Right lobe of liver (tissue), 4 donors: ENCODE data around the gene ARHGAP22.

Experiments
- POLR2A ChIP-seq: fragments of 450-650 bp; IDR thresholded peaks from one replicate; pipeline ENCODE4 v1.6.1; 2017; ENCODE audit warnings: antibody characterized with exemption, mild to moderate bottlenecking
- TF ChIP-seq, protein P1 (sequence below), 4 donors: fragments of 200-600 bp in 3 of 4; fragments of 450-650 bp in 1 of 4; IDR thresholded peaks; one replicate each; pipeline versions ENCODE4 v1.5.1 to v1.8.0; 2016 to 2022; ENCODE audit warnings: antibody characterized with exemption in 4 of 4, mild to moderate bottlenecking in 2 of 4
- donor health status: DM: no; HTN: no; CAD: no.
- donor health status: DM: no; HTN: no; CAD: no.
- donor health status: DM: no; HTN: yes; CAD: no.

DNA sequence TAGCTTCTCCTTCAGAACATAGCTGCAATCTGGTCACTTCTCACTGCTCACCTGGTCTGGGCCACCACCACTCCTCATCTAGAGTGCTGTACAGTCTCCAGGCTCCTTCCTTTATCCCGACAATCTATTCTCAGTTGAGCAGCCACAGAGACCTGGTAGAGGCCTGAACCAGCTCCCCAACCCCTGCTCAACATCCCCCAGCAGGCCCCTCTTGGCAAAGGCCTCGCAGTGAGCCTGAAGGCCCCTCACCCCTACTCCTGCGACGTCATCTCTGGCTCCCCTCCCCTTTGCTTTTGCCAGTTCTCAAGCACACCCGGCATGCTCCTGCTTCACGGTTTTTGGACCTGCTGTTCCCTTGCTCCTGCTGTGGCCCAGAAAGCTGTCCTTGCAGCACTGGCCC lies 113.9 kb downstream of the ARHGAP22 start:
- TF ChIP-seq, protein P1, sequence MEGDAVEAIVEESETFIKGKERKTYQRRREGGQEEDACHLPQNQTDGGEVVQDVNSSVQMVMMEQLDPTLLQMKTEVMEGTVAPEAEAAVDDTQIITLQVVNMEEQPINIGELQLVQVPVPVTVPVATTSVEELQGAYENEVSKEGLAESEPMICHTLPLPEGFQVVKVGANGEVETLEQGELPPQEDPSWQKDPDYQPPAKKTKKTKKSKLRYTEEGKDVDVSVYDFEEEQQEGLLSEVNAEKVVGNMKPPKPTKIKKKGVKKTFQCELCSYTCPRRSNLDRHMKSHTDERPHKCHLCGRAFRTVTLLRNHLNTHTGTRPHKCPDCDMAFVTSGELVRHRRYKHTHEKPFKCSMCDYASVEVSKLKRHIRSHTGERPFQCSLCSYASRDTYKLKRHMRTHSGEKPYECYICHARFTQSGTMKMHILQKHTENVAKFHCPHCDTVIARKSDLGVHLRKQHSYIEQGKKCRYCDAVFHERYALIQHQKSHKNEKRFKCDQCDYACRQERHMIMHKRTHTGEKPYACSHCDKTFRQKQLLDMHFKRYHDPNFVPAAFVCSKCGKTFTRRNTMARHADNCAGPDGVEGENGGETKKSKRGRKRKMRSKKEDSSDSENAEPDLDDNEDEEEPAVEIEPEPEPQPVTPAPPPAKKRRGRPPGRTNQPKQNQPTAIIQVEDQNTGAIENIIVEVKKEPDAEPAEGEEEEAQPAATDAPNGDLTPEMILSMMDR (IDR thresholded peaks at IDR 0.05) = no peak
- no peak for TF ChIP-seq POLR2A
